Endothelial cell of umbilical vein (primary cell): ENCODE measurements around the gene UBE2I.

ENCODE experiments used
- EZH2 ChIP-seq: IDR thresholded peaks from 2 replicates; pipeline ENCODE4 v1.6.1; 2012; ENCODE audit warnings: borderline replicate concordance, low read depth, mild to moderate bottlenecking, moderate library complexity, low read length, inconsistent platforms; ENCODE audit not compliant: severe bottlenecking
- MYC ChIP-seq: IDR thresholded peaks from one replicate; pipeline ENCODE4 v1.6.1; 2011; ENCODE audit warnings: mild to moderate bottlenecking, low read depth, low read length
- POLR2A ChIP-seq: IDR thresholded peaks from 2 replicates; pipeline ENCODE4 v1.6.1; 2012; ENCODE audit warnings: low read depth, mild to moderate bottlenecking, control low read depth, low read length
- POLR2AphosphoS5 ChIP-seq: IDR thresholded peaks from 2 replicates; pipeline ENCODE4 v1.6.1; 2012; ENCODE audit warnings: low read depth, mild to moderate bottlenecking, control low read depth, low read length, moderate library complexity; ENCODE audit not compliant: insufficient read depth
- TF ChIP-seq, protein P1 (sequence below), 2 donors: IDR thresholded peaks; 1 replicate in 1 of 2; 2 replicates in 1 of 2; pipeline ENCODE4 v1.5.1; 2011; ENCODE audit warnings: low read length in 2 of 2, mild to moderate bottlenecking in 2 of 2, moderate library complexity in 2 of 2, control low read depth in 1 of 2, inconsistent platforms in 1 of 2, low read depth in 1 of 2; ENCODE audit not compliant: insufficient read depth in 1 of 2; ENCODE audit errors: extremely low read depth in 1 of 2
- TF ChIP-seq, protein P2 (sequence below): IDR thresholded peaks from 2 replicates; pipeline ENCODE4 v1.6.1; 2011; ENCODE audit not compliant: insufficient read depth, insufficient read length

DNA sequence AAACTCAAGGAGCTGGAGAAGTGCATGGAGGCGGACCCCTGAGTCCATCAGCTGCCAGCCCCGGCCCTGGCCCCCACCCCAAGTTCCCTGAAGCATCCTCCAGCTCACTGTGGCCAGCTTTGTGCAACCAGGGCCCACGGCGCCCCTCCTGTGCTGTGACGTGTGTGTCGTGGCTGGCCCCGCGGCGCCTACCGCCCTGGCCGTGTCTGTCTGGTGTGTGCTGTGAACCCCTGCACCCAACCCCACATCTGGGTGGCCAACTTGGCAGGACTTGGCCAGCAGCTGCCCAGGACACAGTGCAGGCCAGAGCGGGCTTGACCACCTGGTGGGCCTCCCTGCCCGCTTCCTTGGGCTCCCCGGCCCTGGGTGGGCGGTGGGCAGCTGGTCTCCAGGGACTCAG, 39.0 kb downstream of the UBE2I start:
- TF ChIP-seq, protein P1, sequence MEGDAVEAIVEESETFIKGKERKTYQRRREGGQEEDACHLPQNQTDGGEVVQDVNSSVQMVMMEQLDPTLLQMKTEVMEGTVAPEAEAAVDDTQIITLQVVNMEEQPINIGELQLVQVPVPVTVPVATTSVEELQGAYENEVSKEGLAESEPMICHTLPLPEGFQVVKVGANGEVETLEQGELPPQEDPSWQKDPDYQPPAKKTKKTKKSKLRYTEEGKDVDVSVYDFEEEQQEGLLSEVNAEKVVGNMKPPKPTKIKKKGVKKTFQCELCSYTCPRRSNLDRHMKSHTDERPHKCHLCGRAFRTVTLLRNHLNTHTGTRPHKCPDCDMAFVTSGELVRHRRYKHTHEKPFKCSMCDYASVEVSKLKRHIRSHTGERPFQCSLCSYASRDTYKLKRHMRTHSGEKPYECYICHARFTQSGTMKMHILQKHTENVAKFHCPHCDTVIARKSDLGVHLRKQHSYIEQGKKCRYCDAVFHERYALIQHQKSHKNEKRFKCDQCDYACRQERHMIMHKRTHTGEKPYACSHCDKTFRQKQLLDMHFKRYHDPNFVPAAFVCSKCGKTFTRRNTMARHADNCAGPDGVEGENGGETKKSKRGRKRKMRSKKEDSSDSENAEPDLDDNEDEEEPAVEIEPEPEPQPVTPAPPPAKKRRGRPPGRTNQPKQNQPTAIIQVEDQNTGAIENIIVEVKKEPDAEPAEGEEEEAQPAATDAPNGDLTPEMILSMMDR (IDR thresholded peaks at IDR 0.05; ENCODE audit: extremely low read depth in 1 of 2, insufficient read depth in 1 of 2, low read depth in 1 of 2, low read length in 2 of 2): no peak
- no peak for TF ChIP-seq POLR2AphosphoS5
- no peak for TF ChIP-seq POLR2A
- TF ChIP-seq EZH2: no peak
- TF ChIP-seq, protein P2, sequence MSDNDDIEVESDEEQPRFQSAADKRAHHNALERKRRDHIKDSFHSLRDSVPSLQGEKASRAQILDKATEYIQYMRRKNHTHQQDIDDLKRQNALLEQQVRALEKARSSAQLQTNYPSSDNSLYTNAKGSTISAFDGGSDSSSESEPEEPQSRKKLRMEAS: no peak
- no peak for TF ChIP-seq MYC
